A673 (cell line): Measurements from ENCODE around the gene TEAD1. TPM values are rescaled to one million over a fixed set of nuclear protein-coding genes. Genes with fewer than 3 reads are reported as not detected.

ENCODE experiments used
- BruUV-seq: library from RNA; stranded (reverse); fragments of 400-500 nt; replicated peaks from 2 replicates; lab custom pipeline; 2021; lab: Mats Ljungman, UMichigan
- CTCF ChIA-PET: fragments of 300-600 bp; sonication (Branson Sonifier 250); formaldehyde crosslinking; loops from one replicate; lab custom pipeline; 2022; ENCODE audit warnings: antibody characterized with exemption; lab: Charles Lee
- POLR2A ChIA-PET: fragments of 300-600 bp; sonication (Branson Sonifier 250); formaldehyde crosslinking; loops from one replicate; lab custom pipeline; 2022; ENCODE audit warnings: antibody characterized with exemption; ENCODE audit not compliant: low non-redundant PET; lab: Charles Lee
- DNase-seq: peaks from one replicate; pipeline ENCODE4 v3.0.0-alpha.2; 2015; ENCODE audit warnings: low spot score
- H3K27ac ChIP-seq: fragments of 200-600 bp; sonication (generic); 2 replicates; pipeline ENCODE4 v1.5.1; 2016; ENCODE audit warnings: mixed run types, low read depth, mild to moderate bottlenecking, mixed read lengths, antibody characterized with exemption, low read length; ENCODE audit not compliant: poor library complexity, severe bottlenecking
- H3K27me3 ChIP-seq: fragments of 200-600 bp; sonication (generic); replicated peaks from 2 replicates; pipeline ENCODE4 v1.6.1; 2017; ENCODE audit warnings: mixed run types, low read depth, mild to moderate bottlenecking, mixed read lengths, antibody characterized with exemption, low read length; ENCODE audit not compliant: insufficient read depth, poor library complexity
- H3K36me3 ChIP-seq: fragments of 200-600 bp; sonication (generic); 2 replicates; pipeline ENCODE4 v1.6.1; 2016; ENCODE audit warnings: mixed run types, mild to moderate bottlenecking, mixed read lengths, antibody characterized with exemption, low read length; ENCODE audit not compliant: insufficient read depth, poor library complexity, severe bottlenecking
- H3K4me1 ChIP-seq: fragments of 200-600 bp; sonication (generic); 2 replicates; pipeline ENCODE4 v1.6.1; 2017; ENCODE audit warnings: mixed run types, mild to moderate bottlenecking, mixed read lengths, antibody characterized with exemption, low read length; ENCODE audit not compliant: insufficient read depth, poor library complexity, severe bottlenecking
- H3K4me3 ChIP-seq: fragments of 200-600 bp; sonication (generic); 2 replicates; pipeline ENCODE4 v1.5.1; 2016; ENCODE audit warnings: low read depth, mixed run types, mild to moderate bottlenecking, mixed read lengths, low read length; ENCODE audit not compliant: poor library complexity, severe bottlenecking
- H3K9me3 ChIP-seq: fragments of 200-600 bp; sonication (generic); 2 replicates; pipeline ENCODE4 v1.6.1; 2016; ENCODE audit warnings: mixed run types, low read depth, mild to moderate bottlenecking, mixed read lengths, antibody characterized with exemption, low read length; ENCODE audit not compliant: poor library complexity, severe bottlenecking
- EZH2 ChIP-seq: fragments of 200-600 bp; sonication (generic); IDR thresholded peaks from 2 replicates; pipeline ENCODE4 v1.6.1; 2017; ENCODE audit warnings: borderline replicate concordance, low read depth, mild to moderate bottlenecking, mixed read lengths, antibody characterized with exemption, low read length; ENCODE audit not compliant: poor library complexity, severe bottlenecking
- intact Hi-C: fragments of 100-400 bp; cut with micrococcal nuclease; formaldehyde crosslinking; loops from one replicate; pipeline ENCODE4 v1.10.0; 2022; ENCODE audit not compliant: unreplicated experiment
- total RNA-seq: library from RNA; stranded (reverse); gene quantifications from 2 replicates; pipeline ENCODE4 v1.2.3, GENCODE V29; 2021
- TF ChIP-seq, protein P1 (sequence below): fragments of 300-800, 200-600 bp; sonication (generic); conservative IDR thresholded peaks from 2 replicates; pipeline ENCODE4 v1.5.1; 2017; ENCODE audit warnings: low read depth, mild to moderate bottlenecking, antibody characterized with exemption, low read length, moderate library complexity, mixed read lengths

Gene TEAD1
- total RNA-seq, 1 experiment from 2014 or later, result 81.8 TPM

GRCh38 chr11:12914400-12914912, 240.2 kb downstream of the TEAD1 start:
- no peak overlapping the region for H3K4me3 ChIP-seq
- ChIA-PET CTCF (interaction anchor here (0.6 to 1.1 kb wide), 4 partner anchors 14 to 626 kb away, joined by 3 to 5 read pairs (median 4); no protein-coding TSS in a partner anchor), POLR2A (interaction anchor here (0.6 kb wide), 1 partner anchor 21 kb away, joined by 3 read pairs; no protein-coding TSS in a partner anchor)
- H3K27me3 ChIP-seq, result no peaks in the 10 kb centered on the region
- DNase-seq, result peak; percentile 44
- TF ChIP-seq, protein P1, sequence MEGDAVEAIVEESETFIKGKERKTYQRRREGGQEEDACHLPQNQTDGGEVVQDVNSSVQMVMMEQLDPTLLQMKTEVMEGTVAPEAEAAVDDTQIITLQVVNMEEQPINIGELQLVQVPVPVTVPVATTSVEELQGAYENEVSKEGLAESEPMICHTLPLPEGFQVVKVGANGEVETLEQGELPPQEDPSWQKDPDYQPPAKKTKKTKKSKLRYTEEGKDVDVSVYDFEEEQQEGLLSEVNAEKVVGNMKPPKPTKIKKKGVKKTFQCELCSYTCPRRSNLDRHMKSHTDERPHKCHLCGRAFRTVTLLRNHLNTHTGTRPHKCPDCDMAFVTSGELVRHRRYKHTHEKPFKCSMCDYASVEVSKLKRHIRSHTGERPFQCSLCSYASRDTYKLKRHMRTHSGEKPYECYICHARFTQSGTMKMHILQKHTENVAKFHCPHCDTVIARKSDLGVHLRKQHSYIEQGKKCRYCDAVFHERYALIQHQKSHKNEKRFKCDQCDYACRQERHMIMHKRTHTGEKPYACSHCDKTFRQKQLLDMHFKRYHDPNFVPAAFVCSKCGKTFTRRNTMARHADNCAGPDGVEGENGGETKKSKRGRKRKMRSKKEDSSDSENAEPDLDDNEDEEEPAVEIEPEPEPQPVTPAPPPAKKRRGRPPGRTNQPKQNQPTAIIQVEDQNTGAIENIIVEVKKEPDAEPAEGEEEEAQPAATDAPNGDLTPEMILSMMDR, result peak; percentile 77
- TF ChIP-seq EZH2, result no peak
- peaks cover 2% of the 10 kb centered on the region for H3K36me3 ChIP-seq
- no TSS peak for BruUV-seq
- no peaks in the 10 kb centered on the region for H3K9me3 ChIP-seq
- H3K4me1 ChIP-seq, result no peaks in the 10 kb centered on the region
- H3K27ac ChIP-seq, result no peak overlapping the region
- intact Hi-C loops, result no loop called here

DNA sequence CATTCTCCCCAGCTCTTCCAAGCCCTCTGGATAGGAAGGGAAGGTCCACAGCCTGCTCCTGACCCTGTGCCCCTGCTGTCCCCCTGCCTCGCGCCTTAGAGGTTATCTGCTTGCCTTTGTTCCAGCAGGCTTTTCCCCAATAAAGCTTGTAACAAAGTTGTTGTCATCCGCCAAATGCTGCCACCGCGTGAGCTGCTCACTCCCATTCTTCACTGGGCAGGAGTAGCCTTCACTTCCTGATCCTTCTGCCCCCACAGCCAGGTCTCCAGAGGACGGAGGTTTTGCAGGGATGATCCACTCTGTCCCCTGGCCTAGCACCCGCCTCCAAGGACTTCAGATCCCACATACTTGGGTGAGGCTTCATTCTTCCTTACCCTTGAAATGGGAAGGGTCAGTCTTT, 240.9 kb downstream of the TEAD1 start:
- TF ChIP-seq, protein P1, result no peak
- TF ChIP-seq EZH2, result no peak
- CTCF ChIA-PET, result no interaction called here
- no TSS peak for BruUV-seq
- H3K36me3 ChIP-seq, result peaks cover 2% of the 10 kb centered on the region
- H3K4me1 ChIP-seq, result no peaks in the 10 kb centered on the region
- H3K27ac ChIP-seq, result no peak overlapping the region
- no peak overlapping the region for H3K4me3 ChIP-seq
- H3K9me3 ChIP-seq, result no peaks in the 10 kb centered on the region
- DNase-seq, result no peak
- no peaks in the 10 kb centered on the region for H3K27me3 ChIP-seq
- intact Hi-C loops, result no loop called here
- POLR2A ChIA-PET, result no interaction called here

DNA sequence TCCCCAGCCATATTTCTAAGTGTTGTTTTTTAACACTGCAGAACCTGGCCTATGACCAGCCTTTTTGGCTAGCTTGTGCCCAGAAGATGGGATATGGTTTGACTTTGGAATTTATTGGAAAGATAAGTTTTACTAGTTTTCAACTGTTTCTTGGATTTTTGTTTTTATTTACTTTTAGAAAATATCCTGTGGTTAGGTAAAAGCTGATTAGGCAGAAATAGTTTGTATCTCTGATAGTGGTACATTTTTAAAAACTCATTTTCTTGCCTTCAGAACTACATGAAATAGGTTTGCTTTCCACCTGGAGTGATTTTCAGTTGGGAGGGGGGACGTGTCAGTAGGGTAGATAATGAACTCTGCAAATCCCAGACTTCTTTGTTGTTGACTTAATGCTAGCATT, 243.6 kb downstream of the TEAD1 start:
- Histone ChIP-seq H3K4me1 (no peaks in the 10 kb centered on the region), H3K27me3 (no peaks in the 10 kb centered on the region), H3K4me3 (no peak overlapping the region), H3K36me3 (peaks cover 2% of the 10 kb centered on the region), H3K9me3 (no peaks in the 10 kb centered on the region), H3K27ac (no peak overlapping the region)
- intact Hi-C loops, result no loop called here
- CTCF ChIA-PET, result no interaction called here
- no peak for TF ChIP-seq EZH2
- TF ChIP-seq, protein P1, result no peak
- POLR2A ChIA-PET, result no interaction called here
- BruUV-seq, result no TSS peak
- DNase-seq, result no peak
